HG03439 (cell line): ENCODE results near the gene RHEB.

Experiments
- ATAC-seq: cut with Tn5 transposase; IDR thresholded peaks from one replicate; pipeline ENCODE4 v1.9.1; 2021; ENCODE audit warnings: mild to moderate bottlenecking, moderate library complexity; ENCODE audit not compliant: unreplicated experiment

Gene RHEB

DNA sequence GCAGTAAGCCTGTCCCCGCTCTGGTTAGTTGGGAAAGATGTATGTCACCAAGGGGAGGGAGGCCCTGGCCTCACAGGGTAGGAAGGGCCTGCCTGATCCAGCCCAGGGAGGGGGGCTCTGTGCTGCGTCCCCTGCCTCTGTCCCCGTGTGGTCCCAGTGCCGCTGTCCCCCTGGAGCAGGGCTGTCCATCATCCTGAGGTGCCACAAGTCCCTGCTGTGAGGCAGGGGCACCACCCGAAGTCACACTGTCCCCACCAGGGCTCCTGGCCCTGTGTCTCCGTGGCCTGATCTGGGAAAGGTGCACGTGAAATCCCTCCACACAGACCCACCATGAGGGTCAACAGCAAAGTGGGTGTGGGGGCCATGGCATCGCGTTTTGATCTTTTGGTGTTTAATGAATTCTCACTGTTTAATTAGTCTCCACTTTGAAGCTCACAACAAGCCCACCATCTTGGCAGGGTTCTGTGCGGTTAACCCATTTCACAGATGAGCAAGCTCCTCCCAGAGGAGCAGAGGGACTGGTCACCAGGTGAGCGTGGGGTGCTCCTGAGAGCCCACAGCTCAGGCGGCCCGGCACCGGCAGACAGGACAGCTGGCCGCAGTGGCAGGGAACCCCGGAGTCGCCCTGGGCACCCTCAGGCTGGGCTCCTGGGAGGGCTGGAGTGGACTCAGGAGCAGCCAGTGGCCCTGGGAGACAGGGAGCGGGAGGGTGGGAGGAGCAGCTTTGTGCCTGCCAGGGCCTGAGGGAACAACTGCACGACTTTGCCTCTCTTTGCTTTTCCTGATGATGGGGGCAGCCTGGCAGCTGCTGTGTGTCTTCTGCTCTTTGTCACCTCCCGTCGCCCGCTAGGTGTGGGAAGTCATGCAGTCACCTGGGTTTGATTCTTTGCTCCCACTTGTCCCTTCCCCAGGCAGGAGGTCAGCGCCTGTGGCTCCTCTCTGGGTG, 67.8 kb downstream of the RHEB start:
- ATAC-seq, result no peak

DNA sequence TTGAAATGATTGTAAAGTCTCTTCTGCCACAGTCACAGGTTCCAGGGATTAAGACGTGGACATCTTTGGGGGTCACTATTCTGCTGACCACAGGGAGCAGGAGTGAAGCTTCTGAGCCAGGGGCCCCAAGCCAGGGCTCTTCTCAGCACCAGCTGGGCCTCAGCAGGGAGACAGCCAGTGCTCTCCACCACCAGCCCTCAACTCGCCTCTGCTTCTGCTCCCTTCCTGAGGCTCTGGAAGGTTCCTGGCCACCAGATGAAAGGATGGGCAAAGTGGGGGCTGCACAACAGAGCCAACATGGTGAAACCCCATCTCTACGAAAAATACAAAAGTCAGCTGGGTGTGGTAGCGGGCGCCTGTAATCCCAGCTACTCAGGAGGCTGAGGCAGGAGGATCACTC, 68.5 kb downstream of the RHEB start:
- no peak for ATAC-seq

DNA sequence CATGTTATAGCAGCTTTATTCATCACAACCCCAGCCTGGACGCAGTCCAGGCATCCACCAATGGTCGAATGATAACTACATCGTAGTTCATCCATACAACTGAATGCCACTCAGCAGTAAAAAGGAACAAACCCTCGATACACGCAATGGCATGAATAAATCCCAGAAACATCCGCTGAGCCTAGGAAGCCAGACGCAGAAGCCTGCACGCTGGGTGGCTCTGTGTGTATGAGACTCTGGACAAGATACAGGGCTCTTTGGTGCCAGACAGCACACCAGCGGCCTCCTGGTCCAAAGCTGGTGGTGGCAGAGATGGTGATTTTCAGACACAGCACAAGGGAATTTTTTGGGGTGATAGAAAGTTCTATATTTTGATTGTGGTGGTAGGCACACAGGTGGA, 69.7 kb downstream of the RHEB start:
- no peak for ATAC-seq

DNA sequence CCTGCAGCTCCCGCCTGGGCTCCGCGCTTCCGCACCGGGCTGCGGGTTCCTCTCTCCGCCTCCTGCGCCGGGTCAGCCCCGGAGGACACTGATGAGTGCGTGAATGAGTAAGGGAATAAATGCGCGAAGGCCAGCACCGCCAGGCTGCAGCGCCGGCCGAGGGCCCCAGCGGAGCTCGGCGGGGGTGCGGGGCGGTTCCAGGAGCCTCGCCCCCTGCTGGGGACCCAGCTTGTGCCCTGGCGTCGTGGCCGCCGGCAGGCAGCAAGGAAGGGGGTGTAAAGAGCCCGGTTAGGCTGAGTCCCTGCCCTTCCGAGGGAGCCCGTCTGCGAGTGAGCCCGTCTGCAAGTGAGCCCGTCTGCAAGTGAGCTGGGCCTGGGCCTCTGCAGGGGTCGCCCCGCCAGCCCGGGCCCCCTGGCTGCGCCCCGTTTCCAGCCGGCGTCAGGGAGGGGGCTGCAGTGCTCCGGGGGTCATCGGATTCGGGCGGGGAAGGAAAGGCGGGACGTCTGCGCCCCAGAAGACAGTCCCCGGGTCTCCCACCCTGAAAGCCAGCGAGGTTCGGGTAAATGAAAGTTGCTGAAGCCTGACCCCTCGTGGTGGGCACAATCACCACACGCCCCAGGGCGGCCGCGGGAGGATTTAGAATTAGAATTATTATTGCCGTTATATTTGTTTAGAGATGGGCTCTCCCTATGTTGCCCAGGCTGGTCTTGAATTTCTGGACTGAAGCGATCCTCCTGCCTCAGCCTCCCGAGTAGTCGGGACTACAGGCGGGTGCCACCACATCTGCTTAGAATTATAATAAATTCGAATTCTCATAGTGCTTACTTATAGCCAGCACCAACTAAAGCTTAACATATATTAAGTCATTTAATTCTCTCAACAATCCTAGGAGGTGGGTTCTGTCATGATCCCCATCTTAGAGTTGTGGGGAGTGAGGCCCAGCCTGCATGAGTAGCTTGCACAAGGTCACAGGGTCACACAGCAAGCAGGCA, 71.1 kb downstream of the RHEB start:
- no peak for ATAC-seq

- no peak for ATAC-seq
These were observed 71.8 kb downstream of the RHEB start for GRCh38 chr7:151447901-151448260.

GRCh38 chr7:151447312-151447711, 72.4 kb downstream of the RHEB start:
- ATAC-seq, result no peak

- ATAC-seq, result no peak
These were observed 73.3 kb downstream of the RHEB start for GRCh38 chr7:151446412-151446811.

DNA sequence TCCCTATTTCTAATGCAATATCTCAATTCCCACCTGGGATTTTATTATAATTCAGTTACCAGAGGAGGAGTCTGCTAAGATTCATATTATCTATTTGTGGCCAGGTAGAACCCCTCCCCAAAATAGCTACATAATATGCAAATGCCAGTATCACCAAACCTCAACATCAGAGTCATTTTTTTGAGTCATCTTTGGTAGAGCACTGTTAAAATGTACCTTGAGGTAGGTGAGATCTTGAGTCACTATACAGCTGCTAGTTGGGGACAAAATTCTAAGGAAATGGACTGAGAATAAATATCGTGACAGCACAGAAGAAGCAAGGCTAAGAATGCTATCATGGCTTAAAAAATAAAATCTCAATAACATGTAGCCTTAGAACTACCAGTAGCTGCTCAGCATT, 75.1 kb downstream of the RHEB start:
- ATAC-seq, result no peak

- ATAC-seq, result no peak
These were observed 76.8 kb downstream of the RHEB start for GRCh38 chr7:151442776-151443496.

DNA sequence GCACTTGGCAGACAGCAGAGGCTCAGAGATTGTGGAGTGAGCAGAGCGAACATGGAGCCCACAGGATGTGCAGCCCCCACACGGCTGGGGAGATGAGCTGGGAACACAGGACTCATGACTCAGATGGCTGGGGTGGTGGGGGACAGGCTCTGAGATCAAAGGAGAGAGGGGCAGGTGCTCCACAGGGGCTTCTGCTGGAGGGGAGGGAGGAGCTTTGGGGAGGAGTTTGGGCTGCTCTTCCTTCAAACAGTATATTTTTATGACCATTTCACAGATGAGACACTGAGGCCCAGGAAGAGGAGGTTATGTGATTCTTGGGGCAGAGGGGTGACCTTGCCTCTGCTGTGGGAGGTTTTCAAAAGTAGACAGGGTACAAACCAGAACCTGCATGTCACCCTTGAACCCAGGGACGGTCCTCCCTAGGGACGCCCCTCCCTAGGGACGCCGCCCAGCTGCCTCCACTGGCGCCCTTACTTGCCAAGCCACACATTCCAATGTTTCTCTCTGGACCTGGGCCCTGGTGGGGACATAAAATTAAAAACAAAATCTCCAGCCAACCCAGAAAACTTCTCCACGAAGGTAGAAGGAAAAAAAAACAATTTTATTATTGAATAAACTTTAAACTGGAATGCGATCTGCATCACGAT, 78.8 kb downstream of the RHEB start:
- no peak for ATAC-seq

DNA sequence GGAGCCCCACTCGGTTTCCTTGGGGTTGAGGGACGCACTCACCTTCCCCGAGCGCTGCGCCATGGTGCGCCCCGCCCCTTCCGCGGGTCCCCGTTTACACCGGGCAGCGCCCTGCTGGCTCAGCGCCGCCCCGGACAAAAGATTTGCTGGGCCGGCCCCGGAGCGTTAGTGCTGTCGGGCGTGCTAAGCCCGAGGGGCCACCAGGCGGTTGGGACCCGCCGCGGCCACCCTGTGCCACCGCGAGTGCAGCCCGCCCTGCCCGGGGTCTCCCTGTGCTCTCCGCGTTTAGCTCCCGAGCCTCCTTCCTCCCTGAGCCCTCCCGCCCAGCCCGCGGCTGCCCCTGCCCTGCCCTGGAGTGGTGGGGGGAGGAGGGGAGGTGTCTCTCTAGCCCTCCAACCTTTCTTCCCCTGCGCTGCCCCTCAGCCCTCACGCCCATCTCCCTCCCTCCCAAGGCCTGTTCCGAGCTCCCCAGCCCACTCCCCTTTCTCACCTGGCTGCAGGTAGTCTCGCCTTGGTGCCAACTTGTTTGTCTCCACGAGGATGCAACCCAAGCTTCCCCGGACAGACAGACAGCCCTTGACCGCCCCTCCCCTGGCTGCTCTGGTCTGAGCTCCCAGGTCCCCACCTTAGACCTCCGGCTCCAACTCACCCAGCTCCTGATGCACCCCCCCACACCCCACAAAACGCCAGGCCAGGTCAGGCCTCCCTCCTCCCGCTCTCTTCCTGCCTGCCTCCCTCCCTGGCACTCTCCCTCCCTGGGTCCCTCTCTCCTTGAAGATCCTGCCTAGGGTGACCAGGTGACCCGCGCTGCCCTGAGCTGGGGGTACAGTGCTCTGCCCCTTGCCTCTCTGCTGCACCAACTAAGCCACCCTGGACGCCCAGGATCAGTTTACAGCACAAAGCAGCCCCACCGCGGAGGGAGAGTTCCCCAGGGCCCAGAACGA, 79.6 kb downstream of the RHEB start, which contains the start of gene CRYGN:
Gene CRYGN (minus strand): TSS at position 287 of the 944 bp plus-strand sequence. CDS start 224 bp downstream, at position 63.
- ATAC-seq, result no peak

DNA sequence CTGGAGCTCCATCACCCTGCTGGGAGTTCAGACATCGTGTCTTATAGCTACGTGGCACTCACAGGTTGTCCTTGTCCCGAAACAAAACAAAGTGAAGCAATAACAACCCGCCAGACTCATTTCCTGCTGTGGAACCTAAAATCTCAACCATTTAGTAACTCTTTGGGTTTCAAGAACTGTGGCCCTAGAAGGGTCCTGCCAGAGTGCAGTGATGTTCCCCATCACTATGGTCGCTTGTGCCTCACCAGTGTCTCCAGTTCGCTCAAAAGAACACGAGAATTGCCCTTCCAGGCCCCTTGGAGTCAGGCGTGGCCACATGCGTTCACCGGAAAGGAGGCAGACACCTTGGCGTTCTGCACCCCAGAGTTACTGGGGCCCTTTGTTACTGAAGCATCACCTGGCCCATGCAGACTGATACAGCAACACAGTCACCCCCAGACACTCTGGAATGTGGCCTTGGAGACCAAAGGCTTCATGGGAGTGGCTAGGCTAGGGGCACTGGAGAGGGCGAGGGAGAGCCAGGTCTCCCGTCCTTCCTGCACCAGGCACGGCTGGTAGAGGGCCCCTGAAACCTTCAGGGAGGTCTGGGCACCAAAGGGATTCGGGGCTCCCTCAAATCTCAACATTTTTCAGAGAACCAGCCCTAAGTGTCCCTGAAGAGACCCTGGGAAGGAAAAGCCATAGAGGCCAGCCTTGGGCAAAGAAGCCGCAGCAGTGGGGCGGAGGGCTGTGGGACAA, 80.7 kb downstream of the RHEB start:
- ATAC-seq, result no peak

DNA sequence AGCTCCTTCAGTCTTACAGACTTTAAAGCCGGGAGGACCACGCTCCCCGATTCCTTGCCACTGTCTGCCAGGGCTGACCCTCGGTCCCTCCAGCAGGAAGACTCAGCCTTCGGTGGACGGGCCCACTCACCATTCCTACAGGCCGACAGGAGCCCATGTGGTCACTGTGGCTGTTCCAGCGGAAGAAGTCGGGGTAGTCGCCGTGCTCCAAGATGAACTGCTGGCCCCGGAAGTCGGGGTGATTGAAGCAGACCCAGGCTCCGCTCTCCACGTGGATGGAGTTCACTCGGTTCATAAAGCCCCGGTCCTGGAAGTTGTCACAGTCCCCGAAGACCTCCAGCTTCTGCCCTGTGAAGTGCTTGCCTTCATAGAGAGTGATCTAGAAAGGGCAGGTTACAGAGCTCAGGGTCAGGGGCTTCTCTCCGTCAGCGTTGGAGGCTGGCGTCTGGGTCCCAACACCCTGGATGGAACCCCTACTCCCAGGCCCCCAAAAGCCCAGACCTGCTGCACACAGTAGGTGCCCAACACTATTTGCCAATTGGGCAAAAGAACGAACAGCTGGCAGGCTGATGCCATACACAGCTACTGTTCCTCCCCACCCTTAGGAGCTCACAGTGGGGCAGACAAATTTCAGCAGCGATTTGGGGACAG, 81.7 kb downstream of the RHEB start:
- no peak for ATAC-seq

- ATAC-seq, result no peak
These were observed 82.5 kb downstream of the RHEB start for GRCh38 chr7:151437159-151437553.

- ATAC-seq, result no peak
These were observed 83.1 kb downstream of the RHEB start for GRCh38 chr7:151436446-151437158.

GRCh38 chr7:151435971-151436370, 83.7 kb downstream of the RHEB start:
- no peak for ATAC-seq

DNA sequence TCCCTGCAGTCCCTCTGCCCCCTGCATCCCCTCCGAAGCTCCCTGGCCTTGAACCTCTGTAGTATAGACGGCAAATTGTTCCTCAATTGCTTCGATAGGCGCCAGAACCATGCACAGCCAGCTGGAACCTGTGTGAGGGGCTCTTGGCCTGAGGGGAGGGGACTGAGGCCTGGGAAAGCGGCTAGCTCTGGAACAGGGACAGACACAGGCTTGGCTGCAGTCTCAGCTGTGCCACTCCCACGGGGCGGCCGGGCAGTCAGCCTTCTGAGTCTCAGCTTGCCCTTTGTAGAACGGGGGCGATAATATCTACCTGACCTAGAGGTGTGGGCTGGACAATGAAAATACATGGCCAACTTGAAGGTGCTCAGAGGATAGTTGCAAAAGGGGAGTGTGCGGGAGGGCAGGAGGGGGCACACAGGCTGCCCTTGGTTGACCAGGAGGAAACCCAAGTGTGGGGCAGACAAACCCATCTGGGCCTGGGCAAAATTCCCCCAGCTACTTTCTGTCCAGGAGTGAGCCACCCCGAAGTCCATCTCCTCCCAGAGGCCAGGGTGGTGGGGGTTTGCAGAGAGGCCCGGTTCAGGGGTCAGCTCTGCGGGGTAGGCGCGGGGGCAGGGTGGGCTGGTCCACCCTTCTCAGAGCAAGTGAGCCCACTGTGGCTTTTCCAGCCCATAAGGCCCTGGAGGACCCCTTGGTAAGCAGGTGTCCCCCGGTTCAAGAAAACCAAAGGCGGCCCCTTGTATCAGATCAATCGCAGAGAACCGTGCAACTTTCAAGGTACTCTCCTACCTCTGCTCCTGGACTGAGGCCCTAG, 84.4 kb downstream of the RHEB start:
- no peak for ATAC-seq
